ENCODE data around the gene TAX1BP1.

The TAX1BP1 gene

DNA sequence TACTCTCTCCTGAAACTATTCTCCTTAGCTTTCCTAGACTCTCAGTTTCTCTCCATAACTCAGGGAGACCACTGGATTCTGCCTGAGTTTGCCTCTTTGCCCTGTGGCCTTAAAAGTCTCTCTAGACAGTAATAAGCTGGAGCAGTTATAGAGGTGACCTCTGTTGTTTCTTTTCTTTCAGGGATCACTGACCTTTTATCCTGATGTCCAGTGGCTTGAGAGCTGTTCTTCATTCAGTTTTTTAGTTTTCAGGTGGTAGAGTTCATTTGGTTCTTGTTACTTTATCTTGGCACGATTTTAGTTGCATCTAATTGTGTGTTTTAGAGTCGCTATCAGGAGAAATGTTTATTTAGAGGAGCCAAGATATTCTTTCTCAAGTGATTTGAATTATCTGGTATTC is 37.7 kb downstream of the TAX1BP1 start:
- H3K79me2 ChIP-seq (ENCODE audit: insufficient read depth, low read length), result peaks cover 11% of the 10 kb centered on the region

DNA sequence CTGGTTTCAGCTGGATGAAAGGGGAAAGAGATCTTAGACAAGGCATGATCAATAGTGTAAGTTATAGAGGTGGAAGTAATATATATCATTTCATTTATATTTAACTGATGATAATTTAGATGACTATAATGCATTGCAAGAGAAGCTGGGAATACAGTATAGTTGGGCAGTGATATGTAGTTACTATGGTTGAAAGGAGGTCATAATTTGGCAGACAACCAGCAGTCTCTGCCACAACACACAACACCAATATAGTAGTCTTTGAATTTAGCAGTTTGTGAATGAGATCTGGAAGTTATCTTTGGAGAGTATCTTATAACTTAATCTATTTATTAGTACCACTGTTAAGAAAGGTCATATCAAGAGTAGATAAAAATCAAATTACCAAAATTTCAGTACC is 39.9 kb downstream of the TAX1BP1 start:
- TF ChIP-seq, protein P1, sequence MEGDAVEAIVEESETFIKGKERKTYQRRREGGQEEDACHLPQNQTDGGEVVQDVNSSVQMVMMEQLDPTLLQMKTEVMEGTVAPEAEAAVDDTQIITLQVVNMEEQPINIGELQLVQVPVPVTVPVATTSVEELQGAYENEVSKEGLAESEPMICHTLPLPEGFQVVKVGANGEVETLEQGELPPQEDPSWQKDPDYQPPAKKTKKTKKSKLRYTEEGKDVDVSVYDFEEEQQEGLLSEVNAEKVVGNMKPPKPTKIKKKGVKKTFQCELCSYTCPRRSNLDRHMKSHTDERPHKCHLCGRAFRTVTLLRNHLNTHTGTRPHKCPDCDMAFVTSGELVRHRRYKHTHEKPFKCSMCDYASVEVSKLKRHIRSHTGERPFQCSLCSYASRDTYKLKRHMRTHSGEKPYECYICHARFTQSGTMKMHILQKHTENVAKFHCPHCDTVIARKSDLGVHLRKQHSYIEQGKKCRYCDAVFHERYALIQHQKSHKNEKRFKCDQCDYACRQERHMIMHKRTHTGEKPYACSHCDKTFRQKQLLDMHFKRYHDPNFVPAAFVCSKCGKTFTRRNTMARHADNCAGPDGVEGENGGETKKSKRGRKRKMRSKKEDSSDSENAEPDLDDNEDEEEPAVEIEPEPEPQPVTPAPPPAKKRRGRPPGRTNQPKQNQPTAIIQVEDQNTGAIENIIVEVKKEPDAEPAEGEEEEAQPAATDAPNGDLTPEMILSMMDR (IDR thresholded peaks at IDR 0.05; ENCODE audit: borderline replicate concordance, extremely low read depth, low read length, poor library complexity, severe bottlenecking), result no peak
- TF ChIP-seq EZH2 (IDR thresholded peaks at IDR 0.05; ENCODE audit: borderline replicate concordance, low read depth, low read length, severe bottlenecking), result no peak
- ATAC-seq (ENCODE audit: insufficient read depth, low read depth) (no peak), DNase-seq (no peak)
- no peak overlapping the region for H2AFZ ChIP-seq (ENCODE audit: low read depth, low read length)
- no peak overlapping the region for H3K27ac ChIP-seq (ENCODE audit: low read length)
- H3K4me1 ChIP-seq (ENCODE audit: insufficient read depth, low read length), result no peaks in the 10 kb centered on the region
- H3K4me3 ChIP-seq (ENCODE audit: low read depth in 1 of 2, low read length in 2 of 2), result no peak overlapping the region
- H3K79me2 ChIP-seq (ENCODE audit: insufficient read depth, low read length), result peaks cover 11% of the 10 kb centered on the region
- H3K9ac ChIP-seq (ENCODE audit: low read depth, low read length), result no peak overlapping the region
- no peaks in the 10 kb centered on the region for H3K27me3 ChIP-seq (ENCODE audit: insufficient read depth, low read length, poor library complexity)
- H3K4me2 ChIP-seq (ENCODE audit: insufficient read depth, low read length), result no peak overlapping the region
- H3K9me3 ChIP-seq (ENCODE audit: insufficient read depth, low read length, severe bottlenecking), result no peaks in the 10 kb centered on the region
- H3K36me3 ChIP-seq (ENCODE audit: insufficient read depth, low read length), result peaks cover 6% of the 10 kb centered on the region; the same call in 1 of the 2 replicates
- no peaks in the 10 kb centered on the region for H4K20me1 ChIP-seq (ENCODE audit: insufficient read depth, low read length)

More for the DNA sequence above, 37.7 kb downstream of the TAX1BP1 start:
- Histone ChIP-seq H3K27me3 (ENCODE audit: insufficient read depth, low read length, poor library complexity) (no peaks in the 10 kb centered on the region), H3K4me2 (ENCODE audit: insufficient read depth, low read length) (no peak overlapping the region), H3K36me3 (ENCODE audit: insufficient read depth, low read length) (peaks cover 8% of the 10 kb centered on the region; the same call in 1 of the 2 replicates), H3K4me1 (ENCODE audit: insufficient read depth, low read length) (no peaks in the 10 kb centered on the region), H3K9me3 (ENCODE audit: insufficient read depth, low read length, severe bottlenecking) (no peaks in the 10 kb centered on the region), H2AFZ (ENCODE audit: low read depth, low read length) (no peak overlapping the region), H4K20me1 (ENCODE audit: insufficient read depth, low read length) (no peaks in the 10 kb centered on the region), H3K9ac (ENCODE audit: low read depth, low read length) (no peak overlapping the region), H3K4me3 (ENCODE audit: low read depth in 1 of 2, low read length in 2 of 2) (no peak overlapping the region), H3K27ac (ENCODE audit: low read length) (no peak overlapping the region)
- TF ChIP-seq, protein P1 (IDR thresholded peaks at IDR 0.05; ENCODE audit: borderline replicate concordance, extremely low read depth, low read length, poor library complexity, severe bottlenecking), result no peak
- no peak for TF ChIP-seq EZH2 (IDR thresholded peaks at IDR 0.05; ENCODE audit: borderline replicate concordance, low read depth, low read length, severe bottlenecking)
- DNase-seq (no peak), ATAC-seq (ENCODE audit: insufficient read depth, low read depth) (no peak)

DNA sequence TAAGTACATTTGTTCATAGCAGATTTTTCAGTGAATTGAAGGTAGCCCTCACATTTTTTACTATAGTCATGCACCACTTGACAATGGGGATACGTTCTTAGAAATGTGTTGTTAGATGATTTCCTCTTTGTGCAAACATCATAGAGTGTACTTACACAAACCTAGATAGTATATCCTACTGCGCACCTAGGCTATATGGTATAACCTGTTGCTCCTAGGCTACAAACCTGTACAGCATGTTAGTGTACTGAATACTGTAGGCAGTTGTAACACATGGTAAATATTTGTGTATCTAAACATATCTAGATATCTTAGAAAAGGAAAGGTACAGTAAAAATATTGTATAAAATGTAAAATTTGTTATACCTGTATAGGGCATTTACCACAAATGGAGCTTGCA is 41.2 kb downstream of the TAX1BP1 start:
- H3K9ac ChIP-seq (ENCODE audit: low read depth, low read length), result no peak overlapping the region
- H3K79me2 ChIP-seq (ENCODE audit: insufficient read depth, low read length), result peaks cover 7% of the 10 kb centered on the region
- DNase-seq (no peak), ATAC-seq (ENCODE audit: insufficient read depth, low read depth) (no peak)
- H3K4me2 ChIP-seq (ENCODE audit: insufficient read depth, low read length), result no peak overlapping the region
- no peaks in the 10 kb centered on the region for H3K4me1 ChIP-seq (ENCODE audit: insufficient read depth, low read length)
- H3K27ac ChIP-seq (ENCODE audit: low read length), result no peak overlapping the region
- no peak for TF ChIP-seq EZH2 (IDR thresholded peaks at IDR 0.05; ENCODE audit: borderline replicate concordance, low read depth, low read length, severe bottlenecking)
- TF ChIP-seq, protein P1 (IDR thresholded peaks at IDR 0.05; ENCODE audit: borderline replicate concordance, extremely low read depth, low read length, poor library complexity, severe bottlenecking), result no peak
- no peaks in the 10 kb centered on the region for H3K9me3 ChIP-seq (ENCODE audit: insufficient read depth, low read length, severe bottlenecking)
- no peak overlapping the region for H3K4me3 ChIP-seq (ENCODE audit: low read depth in 1 of 2, low read length in 2 of 2)
- no peaks in the 10 kb centered on the region for H3K27me3 ChIP-seq (ENCODE audit: insufficient read depth, low read length, poor library complexity)
- H2AFZ ChIP-seq (ENCODE audit: low read depth, low read length), result no peak overlapping the region
- H3K36me3 ChIP-seq (ENCODE audit: insufficient read depth, low read length), result peaks cover 15% of the 10 kb centered on the region
- no peaks in the 10 kb centered on the region for H4K20me1 ChIP-seq (ENCODE audit: insufficient read depth, low read length)

DNA sequence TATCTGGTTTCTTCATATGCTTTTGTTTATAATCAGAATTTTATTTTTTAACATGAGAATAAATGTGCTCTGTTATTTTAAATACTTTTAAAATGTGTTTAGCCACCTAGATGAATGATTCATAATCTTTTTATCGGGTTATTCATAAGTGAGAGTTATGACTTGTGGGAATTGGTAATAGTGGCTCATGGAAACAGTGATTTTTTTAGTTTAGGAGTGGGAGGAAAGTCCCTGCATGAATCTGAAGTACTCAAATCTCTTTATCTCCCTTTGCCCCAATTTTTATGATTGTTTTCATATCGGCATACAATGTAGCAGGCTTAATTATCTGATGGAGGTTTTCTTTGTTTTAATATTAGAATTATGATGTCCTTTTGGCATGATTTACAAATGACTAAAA is 42.9 kb downstream of the TAX1BP1 start:
- no peaks in the 10 kb centered on the region for H3K27me3 ChIP-seq (ENCODE audit: insufficient read depth, low read length, poor library complexity)
- no peak overlapping the region for H2AFZ ChIP-seq (ENCODE audit: low read depth, low read length)
- DNase-seq (no peak), ATAC-seq (ENCODE audit: insufficient read depth, low read depth) (no peak)
- H3K4me2 ChIP-seq (ENCODE audit: insufficient read depth, low read length), result no peak overlapping the region
- H3K4me1 ChIP-seq (ENCODE audit: insufficient read depth, low read length), result no peaks in the 10 kb centered on the region
- H3K27ac ChIP-seq (ENCODE audit: low read length), result no peak overlapping the region
- no peaks in the 10 kb centered on the region for H3K79me2 ChIP-seq (ENCODE audit: insufficient read depth, low read length)
- H3K36me3 ChIP-seq (ENCODE audit: insufficient read depth, low read length), result peaks cover 30% of the 10 kb centered on the region
- no peaks in the 10 kb centered on the region for H4K20me1 ChIP-seq (ENCODE audit: insufficient read depth, low read length)
- H3K4me3 ChIP-seq (ENCODE audit: low read depth in 1 of 2, low read length in 2 of 2), result no peak overlapping the region
- no peak overlapping the region for H3K9ac ChIP-seq (ENCODE audit: low read depth, low read length)
- H3K9me3 ChIP-seq (ENCODE audit: insufficient read depth, low read length, severe bottlenecking), result no peaks in the 10 kb centered on the region
- no peak for TF ChIP-seq EZH2 (IDR thresholded peaks at IDR 0.05; ENCODE audit: borderline replicate concordance, low read depth, low read length, severe bottlenecking)
- TF ChIP-seq, protein P1 (IDR thresholded peaks at IDR 0.05; ENCODE audit: borderline replicate concordance, extremely low read depth, low read length, poor library complexity, severe bottlenecking), result no peak

Measured in DND-41 (cell line).